ENCODE measurements around the gene GSTA4. TPM values are rescaled to one million over a fixed set of nuclear protein-coding genes. Genes with fewer than 3 reads are reported as not detected.

The GSTA4 gene, protein sequence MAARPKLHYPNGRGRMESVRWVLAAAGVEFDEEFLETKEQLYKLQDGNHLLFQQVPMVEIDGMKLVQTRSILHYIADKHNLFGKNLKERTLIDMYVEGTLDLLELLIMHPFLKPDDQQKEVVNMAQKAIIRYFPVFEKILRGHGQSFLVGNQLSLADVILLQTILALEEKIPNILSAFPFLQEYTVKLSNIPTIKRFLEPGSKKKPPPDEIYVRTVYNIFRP
- 19.7 TPM for total RNA-seq (ENCODE audit: insufficient read depth, low replicate concordance)

DNA sequence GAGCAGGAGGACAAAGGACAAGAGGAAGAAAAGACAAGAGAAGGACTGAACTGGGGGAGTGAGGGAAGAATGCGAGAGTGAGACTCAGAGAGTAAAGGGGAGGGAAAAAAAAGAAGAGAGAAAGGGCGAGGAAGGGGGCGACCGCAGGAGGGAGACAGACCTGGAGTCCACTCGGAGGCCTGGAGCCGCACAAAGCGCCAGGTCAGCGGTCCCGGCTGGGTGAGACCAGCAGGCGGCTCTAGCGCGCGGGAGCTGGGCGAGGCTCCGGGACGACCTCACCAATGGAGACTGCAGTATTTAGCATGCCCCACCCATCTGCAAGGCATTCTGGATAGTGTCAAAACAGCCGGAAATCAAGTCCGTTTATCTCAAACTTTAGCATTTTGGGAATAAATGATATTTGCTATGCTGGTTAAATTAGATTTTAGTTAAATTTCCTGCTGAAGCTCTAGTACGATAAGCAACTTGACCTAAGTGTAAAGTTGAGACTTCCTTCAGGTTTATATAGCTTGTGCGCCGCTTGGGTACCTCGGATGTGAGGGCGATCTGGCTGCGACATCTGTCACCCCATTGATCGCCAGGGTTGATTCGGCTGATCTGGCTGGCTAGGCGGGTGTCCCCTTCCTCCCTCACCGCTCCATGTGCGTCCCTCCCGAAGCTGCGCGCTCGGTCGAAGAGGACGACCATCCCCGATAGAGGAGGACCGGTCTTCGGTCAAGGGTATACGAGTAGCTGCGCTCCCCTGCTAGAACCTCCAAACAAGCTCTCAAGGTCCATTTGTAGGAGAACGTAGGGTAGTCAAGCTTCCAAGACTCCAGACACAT lies at the start of gene GSTA4:
TSS of gene GSTA4 (minus strand) at position 196 of the 824 bp plus-strand sequence. CDS start 1,041 bp downstream, outside the sequence.
- DNase-seq (ENCODE audit: low spot score) = peak; percentile 99

DNA sequence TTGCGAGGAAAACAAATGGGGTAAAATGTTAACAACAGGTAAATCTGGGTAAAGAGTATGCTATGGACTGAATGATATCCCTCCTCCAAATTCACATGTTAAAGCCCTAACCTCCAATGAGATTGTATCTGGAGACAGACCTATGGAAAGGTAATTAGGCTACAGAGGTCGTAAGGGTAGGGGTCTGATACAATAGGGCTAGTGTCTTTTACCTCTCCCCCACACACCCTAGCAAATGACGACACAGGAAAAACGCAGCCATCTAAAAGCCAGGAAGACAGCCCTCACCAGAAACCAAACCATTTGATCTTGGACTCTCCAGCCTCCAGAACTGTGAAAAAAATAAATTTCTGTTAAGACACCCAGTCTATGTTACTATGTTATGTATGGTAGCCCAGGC lies 49.5 kb upstream of the GSTA4 start:
- no peak for DNase-seq (ENCODE audit: low spot score)

DNA sequence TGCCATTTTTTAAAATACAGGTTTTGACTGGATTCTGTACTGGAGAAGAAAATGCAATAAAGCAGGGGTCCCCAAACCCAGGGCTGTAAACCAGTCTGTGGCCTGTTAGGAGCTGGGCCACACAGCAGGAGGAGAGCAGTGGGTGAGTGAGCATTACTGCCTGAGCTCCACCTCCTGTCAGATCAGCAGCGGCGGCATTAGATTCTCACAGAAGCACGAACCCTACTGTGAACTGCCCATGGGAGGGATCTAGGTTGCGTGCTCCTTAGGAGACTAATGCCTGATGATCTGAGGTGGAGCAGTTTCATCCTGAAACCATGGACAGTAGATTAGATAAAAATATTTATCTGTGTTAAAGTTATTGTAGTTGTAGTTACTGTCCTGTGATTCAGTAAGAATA lies 49.0 kb upstream of the GSTA4 start:
- DNase-seq (ENCODE audit: low spot score) = peak; percentile 53

DNA sequence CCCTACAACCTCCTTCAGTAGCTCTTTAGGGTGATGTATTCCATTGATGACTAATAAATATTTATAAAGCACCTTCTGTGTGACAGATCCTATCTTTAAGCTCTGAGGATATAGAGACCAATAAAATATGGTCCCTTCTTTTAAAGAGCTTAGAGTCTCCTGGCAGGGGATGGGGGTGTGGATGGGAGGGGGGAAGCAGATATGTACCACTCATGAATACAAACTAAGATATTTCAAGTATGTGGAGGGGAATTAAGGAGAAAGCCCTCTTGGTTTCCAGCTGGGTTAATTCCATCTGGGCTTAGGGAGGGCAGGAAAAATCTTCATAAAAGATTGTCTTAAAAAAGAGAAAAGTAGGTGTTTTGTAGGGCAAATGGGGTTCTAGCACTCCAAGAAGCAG lies 48.5 kb upstream of the GSTA4 start:
- DNase-seq (ENCODE audit: low spot score) = peak; percentile 28

DNA sequence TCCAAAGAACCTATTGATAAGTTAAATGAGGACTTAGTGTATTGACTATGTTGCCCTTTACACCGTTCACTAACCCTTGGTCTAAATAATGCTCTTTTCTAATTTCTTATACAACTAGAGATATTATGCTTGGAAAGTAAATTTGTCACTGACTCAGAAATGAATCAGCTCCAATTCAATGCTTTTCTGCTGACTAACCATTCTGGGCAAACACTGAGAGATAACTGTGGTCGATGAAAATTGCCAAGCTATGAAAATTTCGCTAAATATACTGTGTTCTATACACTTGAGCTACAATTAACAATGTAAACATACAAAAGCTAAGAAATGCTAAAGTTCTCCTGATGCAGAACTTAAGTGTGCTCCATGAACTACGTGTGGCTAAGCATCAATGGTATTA lies 47.0 kb upstream of the GSTA4 start:
- DNase-seq (ENCODE audit: low spot score) = peak; percentile 37

DNA sequence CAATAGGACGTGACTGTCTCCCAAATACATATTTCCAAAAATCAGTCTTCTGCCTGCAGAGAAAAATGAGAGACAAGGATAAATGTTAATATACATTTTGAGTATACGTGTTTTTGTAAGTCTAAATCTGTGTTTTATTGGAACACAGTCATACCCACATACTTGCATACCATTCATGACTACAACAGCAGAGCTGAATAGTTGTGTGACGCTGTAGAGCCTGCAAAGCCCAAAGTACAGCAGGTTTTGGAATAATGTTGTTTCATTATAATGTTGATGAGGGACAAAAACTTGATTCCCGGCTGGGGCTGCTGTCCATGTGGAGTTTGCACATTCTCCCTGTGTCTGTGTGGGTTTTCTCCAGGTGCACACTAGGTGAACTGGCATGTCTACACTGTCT lies 46.3 kb upstream of the GSTA4 start:
- DNase-seq (ENCODE audit: low spot score) = no peak

DNA sequence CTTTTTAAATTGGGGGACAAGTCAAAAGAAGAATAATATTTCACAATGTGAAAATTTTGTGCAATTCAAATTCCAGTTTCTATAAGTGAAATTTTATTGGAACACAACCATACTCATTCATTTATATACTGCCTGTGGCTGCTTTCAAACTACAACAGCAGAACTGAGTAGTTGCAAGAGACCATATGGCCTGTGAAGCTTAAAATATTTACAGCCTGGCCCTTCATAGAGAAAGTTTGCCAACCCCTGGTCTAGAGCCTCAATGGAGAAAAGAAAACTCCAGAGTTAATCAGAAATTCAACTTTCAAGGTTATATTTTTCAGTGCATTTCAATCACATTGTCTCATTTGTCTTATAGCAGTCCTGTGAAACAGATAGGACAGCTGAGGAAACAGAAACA lies 43.5 kb upstream of the GSTA4 start:
- no peak for DNase-seq (ENCODE audit: low spot score)

DNA sequence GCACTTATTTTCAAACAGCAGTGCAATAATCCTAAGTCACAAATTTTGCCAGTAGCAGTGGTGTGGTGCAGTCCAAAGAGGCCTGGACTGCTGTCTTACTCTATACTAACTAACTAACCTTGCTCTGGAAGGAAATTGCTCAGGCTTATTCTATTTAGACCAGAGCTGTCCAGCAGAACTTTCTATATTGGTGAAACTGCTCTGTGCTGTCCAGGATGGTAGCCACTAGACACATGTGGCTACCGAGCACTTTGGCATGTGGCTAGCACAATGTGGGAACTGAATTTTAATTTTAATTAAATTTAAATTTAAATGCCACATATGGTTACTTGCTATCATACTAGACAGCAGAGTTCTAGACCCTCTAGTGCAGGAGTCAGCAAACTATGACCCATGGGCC lies 43.1 kb upstream of the GSTA4 start:
- no peak for DNase-seq (ENCODE audit: low spot score)

DNA sequence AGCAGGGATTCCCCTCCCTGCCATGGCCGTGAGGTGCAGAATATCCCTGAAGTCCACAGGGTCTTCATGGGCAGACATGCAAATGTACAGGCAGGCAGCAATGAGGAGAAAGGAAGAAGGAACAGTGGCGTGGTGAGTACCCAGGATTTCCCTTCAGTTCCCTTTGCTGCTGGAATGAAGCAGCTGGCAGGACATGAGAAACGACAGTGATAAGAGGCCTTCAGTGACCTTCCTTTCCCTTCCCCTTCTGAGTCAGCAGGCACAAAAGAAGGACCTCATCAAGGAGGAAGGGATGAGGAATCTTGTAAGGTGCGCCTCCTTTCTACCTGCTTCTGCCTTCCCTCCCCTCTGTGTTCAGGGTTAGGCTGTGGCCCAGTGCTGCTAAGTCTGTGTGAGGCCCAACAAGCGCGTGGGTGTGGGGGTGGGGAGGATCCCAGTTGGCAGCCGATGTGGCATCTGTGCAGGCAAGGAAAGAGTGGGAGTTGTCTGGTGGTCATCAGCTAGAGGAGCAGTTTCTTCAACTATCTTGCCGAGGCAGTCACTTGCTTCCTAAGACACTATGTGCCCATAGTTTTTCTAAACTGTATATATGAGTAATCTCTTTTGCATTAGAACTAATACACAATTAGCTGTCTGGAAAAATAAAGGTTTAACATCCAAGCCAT lies 40.6 kb upstream of the GSTA4 start:
- no peak for DNase-seq (ENCODE audit: low spot score)

DNA sequence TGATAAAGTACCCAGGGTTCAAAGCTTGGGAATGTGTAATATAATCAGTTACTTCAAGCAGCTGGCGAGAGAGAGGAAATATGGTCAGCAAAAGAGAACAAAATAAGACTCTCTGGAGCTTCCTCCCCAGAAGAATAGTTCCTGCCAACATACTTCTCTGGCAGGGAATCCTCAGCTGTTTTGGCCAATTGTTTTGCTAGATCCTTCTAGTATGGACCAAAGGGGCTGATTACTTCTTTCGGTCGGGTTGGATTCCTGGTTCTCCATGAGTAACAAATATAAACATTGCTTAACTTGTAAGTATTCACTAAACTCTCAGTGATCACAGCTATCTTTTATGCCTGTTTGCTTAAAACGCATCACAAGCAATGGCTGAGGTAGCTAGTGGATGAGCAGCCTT lies 38.7 kb upstream of the GSTA4 start:
- no peak for DNase-seq (ENCODE audit: low spot score)

DNA sequence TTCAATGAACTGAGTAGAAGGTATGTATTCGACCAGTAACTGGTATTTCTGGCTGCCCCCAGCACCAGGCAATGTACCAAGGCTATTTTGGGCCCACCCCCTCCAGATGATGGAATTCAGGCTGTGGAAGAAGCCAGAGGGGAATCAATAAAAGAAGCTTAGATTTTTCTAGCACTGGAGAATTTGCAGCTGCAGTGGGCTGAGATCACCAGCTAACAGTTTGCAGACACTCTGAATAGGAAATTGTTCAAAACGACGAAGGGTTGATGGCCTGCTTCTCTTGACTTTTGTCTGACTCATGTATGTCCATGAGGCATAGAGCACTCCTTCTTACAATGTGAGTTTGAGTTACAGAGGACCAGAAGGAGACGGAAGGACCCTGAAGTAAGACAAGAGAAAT lies 37.8 kb upstream of the GSTA4 start:
- no peak for DNase-seq (ENCODE audit: low spot score)

DNA sequence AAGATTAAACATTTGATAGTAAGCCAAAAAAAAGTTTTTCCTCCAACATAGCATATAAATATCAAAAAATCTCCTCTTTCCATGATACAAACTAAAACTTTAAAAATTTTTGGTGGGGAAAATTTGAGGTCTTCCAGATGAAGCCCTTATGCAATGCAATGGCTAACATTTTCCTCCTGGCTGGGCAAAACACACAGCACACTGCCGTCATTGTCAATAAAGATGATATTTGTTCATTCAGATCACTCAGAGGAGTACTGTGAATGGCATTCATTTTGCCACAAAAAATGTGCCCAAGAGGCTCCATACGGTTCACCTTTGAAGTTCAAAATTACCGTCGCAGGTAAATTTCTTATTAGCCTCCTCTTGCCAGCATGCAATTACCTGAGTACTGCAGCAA lies 36.2 kb upstream of the GSTA4 start:
- DNase-seq (ENCODE audit: low spot score) = no peak

DNA sequence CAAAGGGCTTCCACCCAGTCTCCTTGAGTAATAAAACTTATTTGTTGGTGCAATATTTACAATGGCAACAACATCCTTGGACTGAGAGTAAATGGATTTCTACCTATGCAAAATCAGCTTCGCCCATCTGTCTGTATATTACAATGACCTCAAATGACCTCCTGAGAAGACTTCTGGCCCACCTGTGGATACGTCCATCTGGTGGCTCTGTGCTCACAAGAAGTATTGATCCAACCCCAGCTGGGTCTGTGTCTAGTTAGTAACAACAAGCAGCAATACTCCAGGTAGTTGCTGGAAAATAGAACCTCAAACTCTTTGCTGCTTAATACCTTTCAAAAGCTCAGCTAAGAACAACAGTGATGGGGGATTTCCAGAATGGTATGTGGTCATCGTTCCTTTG lies 34.7 kb upstream of the GSTA4 start:
- DNase-seq (ENCODE audit: low spot score) = no peak

DNA sequence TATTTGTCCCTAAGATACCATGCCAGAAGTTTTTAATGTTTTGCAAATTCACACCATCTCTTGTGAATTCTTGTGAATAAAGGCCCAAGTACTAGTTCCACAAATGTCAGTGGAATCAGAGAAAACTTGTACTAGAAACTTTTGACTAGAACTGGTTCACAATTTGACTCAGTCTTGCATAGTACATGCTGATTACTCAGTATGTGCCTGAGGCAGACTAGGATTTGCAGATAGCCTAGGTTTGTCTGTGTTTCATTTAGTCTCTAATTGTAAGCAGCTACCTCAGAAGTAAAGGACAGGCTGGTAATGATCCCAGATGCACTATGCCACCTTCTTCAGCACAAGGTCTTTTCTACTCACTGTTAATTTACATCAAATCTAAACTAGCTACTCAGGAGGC lies 34.2 kb upstream of the GSTA4 start:
- no peak for DNase-seq (ENCODE audit: low spot score)

DNA sequence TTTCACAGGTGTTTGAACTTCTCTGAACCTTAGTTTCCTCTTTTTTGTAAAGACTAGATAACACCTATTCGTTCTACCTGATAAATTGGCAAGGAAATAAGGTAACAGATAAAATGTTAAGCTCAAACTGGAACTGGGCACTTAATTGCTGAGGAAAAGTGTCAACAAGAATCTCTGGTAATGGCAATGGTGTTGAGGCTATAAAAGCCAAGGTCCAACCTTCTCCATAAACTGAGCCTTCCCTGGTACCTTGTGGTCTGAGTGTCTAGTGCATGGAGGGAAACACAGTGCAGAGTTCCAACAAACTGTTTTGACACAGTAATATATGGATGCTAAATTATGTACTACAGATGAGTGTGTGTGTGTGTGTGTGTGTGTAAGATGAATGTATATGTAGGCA lies 33.4 kb upstream of the GSTA4 start:
- DNase-seq (ENCODE audit: low spot score) = no peak

DNA sequence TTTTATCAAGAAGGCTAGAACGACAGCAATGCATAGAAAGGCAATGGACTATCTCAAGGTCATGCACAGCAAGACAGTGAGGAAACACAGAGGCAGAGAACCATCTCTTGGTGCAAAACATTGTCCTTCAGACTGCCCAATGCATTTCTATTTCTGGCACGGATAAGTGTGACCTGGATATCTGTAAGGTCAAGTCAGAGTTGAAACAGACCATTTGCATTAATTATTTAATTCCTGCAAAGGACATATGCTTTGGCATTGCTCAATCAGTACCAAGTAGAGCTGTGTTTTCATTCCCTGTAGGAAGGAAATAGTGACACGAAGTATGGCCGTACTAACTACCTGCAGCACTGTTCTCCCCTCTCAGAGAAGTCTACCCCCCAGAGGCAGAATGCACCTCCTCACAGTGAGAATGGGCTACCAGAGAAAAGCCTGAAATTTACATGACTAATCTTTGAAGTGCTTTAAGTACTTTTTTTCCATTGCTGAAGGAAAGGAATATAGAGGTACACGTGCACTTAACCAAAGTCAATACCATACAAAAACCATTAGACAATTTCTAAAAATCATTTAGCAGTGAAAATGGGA lies 32.1 kb upstream of the GSTA4 start:
- no peak for DNase-seq (ENCODE audit: low spot score)

DNA sequence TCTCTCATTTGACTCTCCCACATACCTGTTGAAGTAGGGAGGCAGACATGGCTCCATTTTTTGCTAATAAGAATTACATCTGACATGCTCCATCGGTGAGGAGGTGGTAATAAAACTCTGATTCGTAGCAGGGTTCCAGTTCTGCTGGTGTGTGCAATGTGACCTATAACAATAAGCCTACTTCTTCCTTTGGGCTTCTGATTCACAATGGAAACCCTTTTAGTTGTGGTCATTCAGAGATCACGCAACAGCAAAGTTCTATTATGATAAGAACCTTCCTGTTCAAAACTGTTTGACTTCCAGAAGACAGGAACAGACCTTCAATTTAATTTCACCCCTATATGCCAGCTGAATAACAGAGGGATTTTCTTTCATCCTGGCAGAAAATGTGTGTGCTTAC lies 31.4 kb upstream of the GSTA4 start:
- DNase-seq (ENCODE audit: low spot score) = no peak

DNA sequence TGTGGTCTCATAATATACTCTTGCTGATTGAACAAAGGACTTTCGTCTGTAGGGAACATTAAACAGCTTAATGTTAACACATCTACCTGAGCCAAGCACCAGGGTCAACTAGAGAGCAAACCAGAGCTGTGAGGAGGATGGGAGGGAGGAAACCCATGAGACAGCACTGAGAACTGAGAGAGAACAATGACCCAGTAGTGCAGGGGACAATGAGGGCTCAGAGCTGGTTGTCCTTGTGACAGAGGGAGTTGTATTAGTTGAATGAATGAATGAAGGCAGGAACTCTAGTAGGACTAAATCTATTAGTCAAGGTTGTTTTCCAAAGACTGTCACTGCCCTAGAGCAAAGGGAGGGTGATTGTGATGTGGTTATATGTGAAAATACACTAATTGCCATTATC lies 28.2 kb upstream of the GSTA4 start:
- DNase-seq (ENCODE audit: low spot score) = no peak

DNA sequence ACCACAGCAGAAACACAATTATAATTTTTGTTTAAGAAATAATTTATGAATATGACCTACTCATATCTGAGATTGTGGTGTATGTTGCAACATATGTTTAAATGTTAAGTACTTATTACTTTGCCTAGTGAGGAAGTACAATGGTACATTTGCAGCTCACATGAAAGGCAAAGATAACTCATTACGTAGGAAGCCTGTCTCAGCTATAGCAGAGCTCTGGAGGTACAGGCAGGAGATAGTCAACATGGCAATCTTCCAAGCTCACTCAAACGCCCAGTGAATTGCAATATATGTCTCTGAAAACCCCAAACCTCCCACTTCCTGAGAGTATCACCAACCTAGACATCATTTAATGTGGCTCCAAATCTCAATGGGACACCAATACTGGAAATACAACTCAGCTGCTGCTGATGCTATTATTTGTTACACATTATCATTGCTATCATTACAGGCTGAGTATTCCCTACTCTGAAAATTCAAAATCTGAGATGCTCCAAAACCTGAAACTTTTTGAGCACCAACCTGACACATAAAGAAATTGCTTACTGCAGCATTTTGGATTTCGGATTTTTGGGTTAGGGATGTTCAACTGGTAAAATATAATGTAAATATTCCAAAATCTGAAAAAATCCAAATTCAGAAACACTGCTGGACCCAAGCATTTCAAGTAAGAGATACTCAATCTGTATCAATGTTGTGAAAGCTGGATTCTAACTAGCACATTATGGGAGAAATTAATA lies 25.1 kb upstream of the GSTA4 start:
- DNase-seq (ENCODE audit: low spot score) = peak; percentile 41

DNA sequence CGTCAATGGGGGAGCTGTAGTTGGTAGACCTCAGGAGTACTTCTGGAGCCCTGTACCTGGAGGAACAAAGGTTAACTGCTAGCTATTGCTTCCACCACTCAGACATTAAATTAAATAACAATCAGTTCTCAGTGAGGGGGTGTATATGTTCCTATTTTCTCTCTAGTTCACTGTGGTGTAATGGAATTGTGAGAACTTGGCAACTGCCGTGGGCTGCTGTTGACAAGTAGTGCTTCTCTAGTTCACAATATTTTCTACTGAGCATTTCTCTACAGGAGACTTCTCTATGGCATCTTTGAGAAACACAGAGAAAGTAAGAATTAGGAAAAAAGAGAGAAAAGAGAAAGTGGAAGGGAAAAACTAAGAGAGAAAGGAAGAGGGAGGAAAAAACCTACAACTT lies 23.4 kb upstream of the GSTA4 start:
- no peak for DNase-seq (ENCODE audit: low spot score)

DNA sequence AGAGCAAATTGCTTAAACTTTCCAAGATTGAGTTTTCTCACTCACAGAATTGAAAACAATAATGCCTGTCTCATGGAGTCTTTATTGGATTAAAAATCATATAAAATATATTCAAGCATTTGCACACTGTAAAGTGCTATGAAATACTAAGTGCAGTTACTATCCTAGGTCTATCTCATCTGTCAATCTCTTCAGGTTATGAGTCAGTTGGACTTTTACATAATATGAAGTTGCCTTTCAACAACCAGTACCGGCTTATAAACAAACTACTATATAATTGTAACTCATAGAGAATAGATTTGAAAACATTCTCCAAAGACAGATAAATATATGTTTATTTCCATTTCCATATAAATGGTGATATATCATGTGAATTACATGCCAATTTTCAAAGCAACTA lies 20.4 kb upstream of the GSTA4 start:
- DNase-seq (ENCODE audit: low spot score) = no peak

DNA sequence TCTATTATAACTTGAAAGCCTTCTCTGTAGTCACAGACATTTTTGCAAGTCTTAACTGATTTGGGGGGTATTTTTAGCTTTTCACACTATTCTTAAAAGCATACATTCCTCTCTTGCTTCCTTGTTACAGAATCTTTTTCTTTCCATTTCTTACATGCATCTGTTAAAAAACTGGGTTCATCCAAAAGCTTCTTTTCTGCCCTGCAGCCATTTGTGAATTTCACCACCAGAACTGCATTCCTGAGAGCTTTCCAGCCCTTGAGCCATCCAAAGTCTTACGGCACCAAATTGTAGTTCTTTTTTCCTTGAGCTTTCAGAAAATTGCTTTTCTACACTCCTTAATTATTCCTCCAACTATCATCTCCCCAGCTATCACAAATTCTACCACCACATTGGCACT lies 19.7 kb upstream of the GSTA4 start:
- peak; percentile 54 for DNase-seq (ENCODE audit: low spot score)

Data from umbilical cord (tissue), 2 donors.